DMS153 treated with DMSO at 0.1 percent for 48 hours (cell line): ENCODE data around the gene HPS6.

Experiments used
- DNase-seq: peaks from one replicate; lab custom pipeline; 2025; ENCODE audit not compliant: unreplicated experiment; lab: John Stamatoyannopoulos, UW

The HPS6 gene

GRCh38 chr10:102068216-102068615 lies 3.1 kb downstream of the HPS6 start:
- DNase-seq = no peak

DNA sequence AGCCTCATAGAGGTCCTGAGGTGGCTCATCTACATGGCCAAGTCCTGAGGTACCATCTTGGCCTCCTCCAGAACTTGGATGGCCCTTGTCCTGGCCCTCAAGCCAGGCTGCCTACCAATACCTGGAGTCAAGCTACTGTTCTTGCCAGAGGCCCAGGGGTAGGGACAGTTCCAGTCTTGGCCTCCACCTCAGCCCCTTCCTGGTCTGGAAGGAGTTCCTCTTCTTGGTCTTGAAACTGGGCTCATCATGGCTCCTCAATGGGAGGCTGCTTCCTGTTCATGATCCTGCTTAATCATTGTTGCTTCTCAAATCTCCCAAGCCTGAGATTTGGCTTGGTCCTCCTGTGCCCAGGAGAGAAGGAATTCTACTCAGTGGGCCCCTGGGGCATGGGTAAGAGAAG lies 3.9 kb downstream of the HPS6 start:
- no peak for DNase-seq

- peak; percentile 59 for DNase-seq
These were observed 7.8 kb downstream of the HPS6 start for GRCh38 chr10:102072673-102073527.

- DNase-seq = no peak
These were observed 18.4 kb downstream of the HPS6 start for GRCh38 chr10:102083541-102083940.

GRCh38 chr10:102085336-102085735 lies 20.2 kb downstream of the HPS6 start:
- no peak for DNase-seq

DNA sequence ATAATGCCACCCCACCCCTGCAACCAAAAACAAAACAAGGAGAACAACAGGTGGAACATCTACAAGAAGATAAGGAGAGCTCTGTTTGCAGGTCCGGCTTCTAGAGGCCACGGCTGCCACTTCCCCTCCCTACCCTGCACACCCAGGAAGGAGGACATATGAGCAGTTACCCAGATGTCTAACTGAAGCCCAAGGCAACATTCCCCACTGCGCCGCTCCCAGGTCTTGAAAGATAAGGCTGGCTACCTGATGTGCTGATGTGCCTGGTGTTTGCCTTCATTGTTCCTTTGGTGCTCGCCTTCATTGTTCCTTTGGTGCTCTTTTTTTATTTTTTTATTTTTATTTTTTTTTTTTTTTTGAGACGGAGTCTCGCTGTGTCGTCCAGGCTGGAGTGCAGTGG lies 21.0 kb downstream of the HPS6 start:
- no peak for DNase-seq

- DNase-seq = no peak
These were observed 25.6 kb downstream of the HPS6 start for GRCh38 chr10:102090772-102091171.

- DNase-seq = no peak
These were observed 31.3 kb downstream of the HPS6 start for GRCh38 chr10:102096449-102096848.

- no peak for DNase-seq
These were observed 36.0 kb downstream of the HPS6 start for GRCh38 chr10:102101152-102101551.

GRCh38 chr10:102102421-102102820 lies 37.3 kb downstream of the HPS6 start:
- DNase-seq = no peak

GRCh38 chr10:102106998-102107397 lies 41.8 kb downstream of the HPS6 start:
- no peak for DNase-seq

DNA sequence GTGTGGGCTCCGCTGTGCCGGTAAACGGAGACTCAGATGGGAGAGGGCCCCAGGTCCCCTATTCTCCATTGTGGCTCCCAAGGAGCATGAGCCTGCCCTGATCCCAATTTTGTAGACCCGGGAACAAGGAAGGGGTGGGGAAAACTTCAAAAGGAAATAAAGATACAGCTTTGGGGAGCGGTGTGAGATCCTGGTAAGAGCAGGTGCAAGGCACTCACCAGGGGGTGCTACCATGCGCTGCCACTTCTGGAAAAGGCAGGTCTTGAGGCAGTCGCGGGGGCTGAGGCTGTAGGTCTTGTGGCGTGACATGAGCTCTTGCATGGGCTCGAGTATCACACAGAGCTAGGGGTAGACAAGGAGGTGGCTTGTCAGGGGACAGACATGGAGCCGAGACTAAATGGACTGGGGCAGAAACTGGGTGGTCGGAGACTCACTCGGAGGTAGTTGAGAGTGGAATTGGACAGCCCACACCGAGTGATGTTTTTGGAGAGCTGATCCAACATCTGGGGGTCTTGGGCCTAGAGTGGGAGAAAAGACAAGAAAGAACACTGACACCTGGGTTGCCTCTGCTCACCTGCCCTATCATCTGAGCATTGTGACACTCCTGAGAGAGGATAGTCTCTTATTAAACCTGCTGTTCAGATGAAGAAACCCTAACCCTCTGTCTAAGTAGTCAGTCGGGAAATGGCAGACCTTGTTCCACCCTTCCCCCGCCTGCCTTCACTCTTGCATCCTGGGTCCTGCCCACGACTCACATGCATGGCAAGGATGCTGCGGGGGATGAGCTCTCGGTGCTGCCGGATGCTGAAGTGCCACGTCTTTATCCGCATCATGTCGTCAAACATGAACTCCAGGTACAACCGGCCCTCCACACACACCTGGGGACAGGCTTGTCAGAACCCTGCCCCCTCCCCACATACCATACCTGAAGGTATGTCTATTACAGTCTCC lies 44.3 kb downstream of the HPS6 start:
- no peak for DNase-seq

- DNase-seq = no peak
These were observed 46.1 kb downstream of the HPS6 start for GRCh38 chr10:102111276-102111675.

GRCh38 chr10:102112210-102112817 lies 47.2 kb downstream of the HPS6 start:
- no peak for DNase-seq

- no peak for DNase-seq
These were observed 48.3 kb downstream of the HPS6 start for GRCh38 chr10:102113261-102113955.

DNA sequence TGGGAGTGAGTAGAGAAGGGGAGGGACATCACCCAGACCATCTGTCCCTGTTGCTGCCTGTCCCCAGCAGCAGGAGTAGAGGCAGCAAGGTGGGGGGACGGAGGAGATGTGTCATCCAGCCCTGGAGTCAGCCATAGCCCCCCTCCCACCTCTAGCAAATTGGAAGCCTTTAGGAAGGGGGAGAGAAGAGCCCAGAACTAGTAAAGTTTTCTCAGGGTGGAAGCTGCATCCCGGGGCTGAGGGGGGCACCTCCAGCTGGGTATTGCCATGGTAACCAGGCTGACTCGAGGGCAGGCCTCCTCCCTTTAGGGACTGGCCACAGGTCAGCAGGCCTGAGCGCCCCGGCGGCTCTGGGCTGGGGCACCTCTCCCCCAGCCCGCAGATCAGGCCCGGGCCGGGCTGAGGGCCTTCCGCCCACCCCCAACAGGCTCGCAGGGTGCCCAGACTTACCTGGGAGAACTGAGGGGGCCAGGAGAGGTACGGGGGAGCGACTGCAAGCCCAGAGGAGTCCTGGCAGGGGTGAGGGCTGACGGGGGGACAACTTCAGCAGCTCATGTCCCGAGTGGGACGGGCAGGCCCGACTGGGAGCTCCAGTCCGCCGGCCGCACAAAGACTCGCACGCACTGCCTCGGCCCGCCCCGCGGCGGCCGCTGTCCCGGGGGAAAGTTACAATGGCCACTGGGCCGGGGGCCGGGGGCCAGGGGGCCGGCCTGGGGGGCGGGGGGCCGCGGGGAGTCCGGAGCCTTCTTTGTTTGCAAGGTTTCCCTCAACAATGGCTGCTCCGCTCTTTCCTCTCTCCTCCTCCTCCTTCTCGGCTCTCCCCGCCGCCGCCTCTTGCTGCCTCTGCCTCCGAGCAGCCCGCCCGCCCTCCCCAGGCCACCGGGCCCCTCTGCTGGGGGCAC lies 49.1 kb downstream of the HPS6 start:
- no peak for DNase-seq

DNA sequence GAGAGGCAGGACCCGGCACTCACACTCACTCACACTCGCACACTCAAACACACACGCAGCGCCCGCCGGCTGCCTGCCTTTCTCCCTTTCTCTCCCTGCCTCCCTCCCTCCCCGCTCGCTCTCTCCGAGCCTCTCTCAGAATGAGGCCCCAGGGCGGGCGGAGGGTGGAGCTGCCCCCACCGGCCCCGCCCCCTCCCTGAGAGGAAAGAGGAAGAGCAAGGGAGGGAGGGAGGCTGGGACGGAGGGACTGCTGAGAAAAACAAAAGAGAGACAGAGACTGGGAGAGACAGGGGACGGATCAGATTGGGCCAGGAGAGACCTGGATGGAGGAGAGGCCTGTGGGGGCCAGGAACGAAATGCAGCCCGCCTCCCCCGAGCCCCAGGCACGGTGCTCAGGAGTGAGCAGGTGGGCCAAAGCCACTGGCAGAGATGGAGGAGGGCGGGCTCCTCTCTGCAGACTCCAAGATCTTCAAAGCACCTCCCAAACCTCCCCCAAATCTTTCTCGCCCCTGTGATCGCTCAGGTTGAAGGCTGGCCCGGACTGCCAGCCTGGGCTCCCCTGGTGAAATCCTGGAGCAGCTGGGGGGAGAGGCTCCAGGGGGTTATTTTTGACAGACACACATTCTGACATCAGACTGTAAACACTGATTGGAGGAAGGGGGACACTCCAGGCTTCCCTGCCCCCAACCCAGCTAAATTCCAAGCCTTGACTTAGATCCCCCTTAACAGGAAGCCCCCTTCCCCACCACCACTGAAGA lies 49.9 kb downstream of the HPS6 start:
- peak; percentile 57 for DNase-seq

DNA sequence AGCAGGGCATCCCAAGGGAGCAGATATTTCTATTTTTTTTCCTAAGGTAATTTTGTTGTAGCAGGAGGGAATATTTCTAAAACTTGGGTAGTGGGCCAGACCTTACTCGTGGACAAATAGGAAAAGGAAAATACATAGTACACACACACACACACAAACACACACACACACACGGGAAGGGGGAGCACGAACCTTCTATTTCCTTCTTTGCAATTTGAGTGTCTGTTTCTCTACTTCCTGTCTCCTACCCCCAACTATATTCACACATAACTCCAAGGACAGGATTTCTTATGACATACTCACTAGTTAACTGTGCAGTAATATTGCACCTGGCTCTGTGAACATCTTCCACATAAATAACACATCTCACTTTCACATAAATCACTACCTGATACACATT lies 50.6 kb downstream of the HPS6 start:
- DNase-seq = no peak

GRCh38 chr10:102116656-102117055 lies 51.5 kb downstream of the HPS6 start:
- no peak for DNase-seq
